ENCODE data around the gene DHPS.

- no peak for TF ChIP-seq CTCF (IDR thresholded peaks at IDR 0.05)
- TF ChIP-seq POLR2A (IDR thresholded peaks at IDR 0.05), result no peak
Observed at GRCh38 chr19:12731337-12731736, 49.7 kb upstream of the DHPS start.
